ENCODE measurements around the gene CADM2. TPM values are rescaled to one million over a fixed set of nuclear protein-coding genes. Genes with fewer than 3 reads are reported as not detected.

CADM2 gene
- total RNA-seq, 1 experiment from 2014 or later = 10.9 TPM

DNA sequence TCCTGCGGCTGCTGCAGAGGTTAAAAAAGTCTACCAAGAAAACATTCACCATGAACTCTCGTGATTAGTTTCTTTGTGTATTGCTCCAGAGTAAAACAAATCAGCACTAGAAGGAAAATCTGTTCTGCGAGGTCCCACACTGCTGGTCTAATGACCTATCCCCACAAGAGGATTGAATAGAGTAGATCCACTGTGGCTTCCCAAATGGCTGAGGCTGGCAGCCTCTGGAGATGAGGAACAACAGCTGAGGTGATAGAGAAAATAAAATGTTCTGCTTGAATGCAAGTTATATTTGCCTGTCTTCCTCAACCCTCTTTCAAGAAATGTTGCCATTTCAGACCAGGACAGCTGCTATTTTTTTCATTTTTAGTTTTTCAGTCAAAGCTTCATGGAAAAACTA, 883.3 kb downstream of the CADM2 start:
- Histone ChIP-seq H3K18ac (ENCODE audit: insufficient read length, low read depth, low read length) (no peak overlapping the region), H3K4me1 (ENCODE audit: insufficient read depth, low read length) (no peaks in the 10 kb centered on the region), H3K79me1 (ENCODE audit: insufficient read depth, low read depth, low read length, poor library complexity, severe bottlenecking) (no peaks in the 10 kb centered on the region), H4K91ac (ENCODE audit: insufficient read length, low read depth, low read length) (no peak overlapping the region), H2BK120ac (ENCODE audit: low read depth, low read length, poor library complexity, severe bottlenecking) (no peak overlapping the region), H4K5ac (ENCODE audit: insufficient read length, low read depth, low read length) (no peak overlapping the region), H4K8ac (replicated peaks; ENCODE audit: insufficient read length, low read depth, low read length) (no peak overlapping the region), H3K23ac (ENCODE audit: insufficient read length, low read depth, low read length) (no peak overlapping the region), H2BK5ac (ENCODE audit: insufficient read length, low read length) (no peak overlapping the region), H3K4me2 (ENCODE audit: insufficient read depth, insufficient read length, low read length) (no peak overlapping the region), H2BK15ac (ENCODE audit: low read depth, low read length) (no peak overlapping the region), H3K79me2 (ENCODE audit: insufficient read depth, low read length) (no peaks in the 10 kb centered on the region), H2BK12ac (ENCODE audit: insufficient read length, low read depth, low read length) (no peak overlapping the region), H3T11ph (ENCODE audit: low read length) (no peak overlapping the region), H2AK5ac (ENCODE audit: insufficient read length, low read length) (no peak overlapping the region), H2AFZ (ENCODE audit: low read length) (no peak overlapping the region), H3K4ac (ENCODE audit: low read depth, low read length) (no peak overlapping the region), H3K56ac (ENCODE audit: insufficient read length, low read depth, low read length) (no peak overlapping the region), H3K9me3 (ENCODE audit: control insufficient read depth, low read depth, low read length) (no peaks in the 10 kb centered on the region), H3K27ac (ENCODE audit: insufficient read length, low read depth, low read length) (no peak overlapping the region), H3K9ac (ENCODE audit: extremely low read depth, insufficient read length, low read length) (no peak overlapping the region), H3K14ac (ENCODE audit: insufficient read depth, low read length) (no peak overlapping the region), H2BK20ac (ENCODE audit: low read depth, low read length, poor library complexity, severe bottlenecking) (no peak overlapping the region), H4K20me1 (ENCODE audit: control insufficient read depth, insufficient read depth, insufficient read length) (no peaks in the 10 kb centered on the region), H3K27me3 (ENCODE audit: insufficient read depth, low read length) (no peaks in the 10 kb centered on the region; the same call in 1 of the 2 replicates), H3K23me2 (ENCODE audit: insufficient read length, low read depth, low read length, poor library complexity, severe bottlenecking) (no peaks in the 10 kb centered on the region)
- no peak overlapping the region for H3K4me3 Mint-ChIP-seq
- peaks cover 8% of the 10 kb centered on the region in 2 experiments for H3K4me1 Mint-ChIP-seq
- TF ChIP-seq, protein P1, sequence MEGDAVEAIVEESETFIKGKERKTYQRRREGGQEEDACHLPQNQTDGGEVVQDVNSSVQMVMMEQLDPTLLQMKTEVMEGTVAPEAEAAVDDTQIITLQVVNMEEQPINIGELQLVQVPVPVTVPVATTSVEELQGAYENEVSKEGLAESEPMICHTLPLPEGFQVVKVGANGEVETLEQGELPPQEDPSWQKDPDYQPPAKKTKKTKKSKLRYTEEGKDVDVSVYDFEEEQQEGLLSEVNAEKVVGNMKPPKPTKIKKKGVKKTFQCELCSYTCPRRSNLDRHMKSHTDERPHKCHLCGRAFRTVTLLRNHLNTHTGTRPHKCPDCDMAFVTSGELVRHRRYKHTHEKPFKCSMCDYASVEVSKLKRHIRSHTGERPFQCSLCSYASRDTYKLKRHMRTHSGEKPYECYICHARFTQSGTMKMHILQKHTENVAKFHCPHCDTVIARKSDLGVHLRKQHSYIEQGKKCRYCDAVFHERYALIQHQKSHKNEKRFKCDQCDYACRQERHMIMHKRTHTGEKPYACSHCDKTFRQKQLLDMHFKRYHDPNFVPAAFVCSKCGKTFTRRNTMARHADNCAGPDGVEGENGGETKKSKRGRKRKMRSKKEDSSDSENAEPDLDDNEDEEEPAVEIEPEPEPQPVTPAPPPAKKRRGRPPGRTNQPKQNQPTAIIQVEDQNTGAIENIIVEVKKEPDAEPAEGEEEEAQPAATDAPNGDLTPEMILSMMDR (conservative IDR thresholded peaks at IDR 0.05) = no peak
- H3K36me3 Mint-ChIP-seq (ENCODE audit: insufficient read depth in 1 of 3, low read depth in 3 of 3) = no peaks in the 10 kb centered on the region
- H3K27me3 Mint-ChIP-seq (ENCODE audit: low read depth) = no peaks in the 10 kb centered on the region
- H3K27ac Mint-ChIP-seq = no peak overlapping the region
- no CpG with 5 or more reads among the region's 3 CpGs for WGBS (ENCODE audit: extremely low coverage, insufficient read length, low lambda C conversion rate)
- no peak for DNase-seq
- no peaks in the 10 kb centered on the region for H3K9me3 Mint-ChIP-seq

All from H9 (cell line).